ENCODE measurements around the gene NPFFR1.

GRCh38 chr10:70212277-70212676 is 71.5 kb downstream of the NPFFR1 start:
- no peak for TF ChIP-seq YY1 (IDR thresholded peaks at IDR 0.05; ENCODE audit: insufficient read depth, insufficient read length)
- no peak for TF ChIP-seq SUZ12 (IDR thresholded peaks at IDR 0.05; ENCODE audit: extremely low read depth, insufficient read depth, insufficient read length)
- no peak for TF ChIP-seq ZNF274 (IDR thresholded peaks at IDR 0.05; ENCODE audit: low read depth, low read length)
